GM18517 (cell line): ENCODE data around the gene KLHL40.

Source experiments
- ATAC-seq: cut with Tn5 transposase; IDR thresholded peaks from one replicate; pipeline ENCODE4 v1.9.1; 2021; ENCODE audit warnings: mild to moderate bottlenecking, moderate library complexity; ENCODE audit not compliant: unreplicated experiment

The KLHL40 gene

GRCh38 chr3:42688487-42689420 is 3.4 kb downstream of the KLHL40 start:
- no peak for ATAC-seq

GRCh38 chr3:42689421-42690014 is 4.2 kb downstream of the KLHL40 start:
- ATAC-seq = no peak

GRCh38 chr3:42690191-42690590 is 4.9 kb downstream of the KLHL40 start:
- no peak for ATAC-seq

GRCh38 chr3:42690766-42691680 is 5.7 kb downstream of the KLHL40 start:
- ATAC-seq = no peak

- no peak for ATAC-seq
Observed at GRCh38 chr3:42691816-42692666, 6.7 kb downstream of the KLHL40 start.

- ATAC-seq = no peak
Observed at GRCh38 chr3:42692667-42693529, 7.6 kb downstream of the KLHL40 start.

- no peak for ATAC-seq
Observed at GRCh38 chr3:42693530-42693930, 8.2 kb downstream of the KLHL40 start.

GRCh38 chr3:42694366-42694765 is 9.0 kb downstream of the KLHL40 start:
- ATAC-seq = no peak

- ATAC-seq = no peak
Observed at GRCh38 chr3:42696356-42697288, 11.3 kb downstream of the KLHL40 start.

- no peak for ATAC-seq
Observed at GRCh38 chr3:42697289-42698051, 12.1 kb downstream of the KLHL40 start.

GRCh38 chr3:42698216-42698910 is 13.0 kb downstream of the KLHL40 start:
- ATAC-seq = no peak

- no peak for ATAC-seq
Observed at GRCh38 chr3:42698911-42699230, 13.5 kb downstream of the KLHL40 start.

GRCh38 chr3:42699511-42699971 is 14.2 kb downstream of the KLHL40 start:
- ATAC-seq = no peak

- no peak for ATAC-seq
Observed at GRCh38 chr3:42700366-42701288, 15.3 kb downstream of the KLHL40 start.

- ATAC-seq = no peak
Observed at GRCh38 chr3:42701371-42702065, 16.2 kb downstream of the KLHL40 start.
